Measurements from ENCODE around the gene RCOR1. TPM values are rescaled to one million over a fixed set of nuclear protein-coding genes. Genes with fewer than 3 reads are reported as not detected.
A peak's percentile ranks its signal among the peaks of the same experiment; 100 is the strongest.

Gene RCOR1
- total RNA-seq, 1 donor from 2014 or later, result 25.2 TPM

DNA sequence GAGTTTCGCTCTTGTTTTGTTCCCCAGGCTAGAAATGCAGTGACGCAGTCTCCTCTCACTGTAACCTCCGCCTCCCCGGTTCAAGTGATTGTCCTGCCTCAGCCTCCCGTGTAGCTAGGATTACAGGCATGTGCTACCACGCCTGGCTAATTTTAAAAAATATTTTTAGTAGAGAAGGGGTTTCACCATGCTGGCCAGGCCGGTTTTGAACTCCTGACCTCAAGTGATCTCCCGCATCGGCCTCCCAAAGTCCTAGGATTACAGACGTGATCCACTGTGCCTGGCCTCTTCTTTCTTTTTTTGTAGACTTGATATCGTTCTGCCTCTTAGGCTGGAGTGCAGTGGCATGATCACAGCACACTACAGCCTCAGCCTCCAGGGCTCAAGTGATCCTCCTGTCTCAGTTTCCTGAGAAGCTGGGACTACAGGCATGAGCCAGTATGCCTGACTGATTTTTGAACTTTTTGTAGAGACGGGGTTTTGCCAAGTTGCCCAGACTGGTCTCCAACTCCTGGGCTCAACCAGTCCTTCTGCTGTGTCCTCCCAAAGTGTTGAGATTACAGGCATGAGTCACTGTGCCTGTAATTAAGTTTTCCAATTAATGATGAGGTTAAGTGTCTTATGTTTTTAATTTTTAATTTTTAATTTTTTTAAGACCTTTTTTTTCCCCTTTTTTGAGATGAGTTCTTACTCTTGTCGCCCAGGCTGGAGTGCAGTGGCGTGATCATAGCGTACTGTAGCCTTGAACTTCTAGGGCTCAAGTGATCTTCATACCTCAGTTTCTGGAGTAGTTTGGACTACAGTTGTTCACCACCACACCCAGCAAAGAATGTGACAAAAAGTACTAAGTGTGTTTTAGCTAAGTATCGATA lies 10.2 kb downstream of the RCOR1 start:
- TF ChIP-seq, protein P1, sequence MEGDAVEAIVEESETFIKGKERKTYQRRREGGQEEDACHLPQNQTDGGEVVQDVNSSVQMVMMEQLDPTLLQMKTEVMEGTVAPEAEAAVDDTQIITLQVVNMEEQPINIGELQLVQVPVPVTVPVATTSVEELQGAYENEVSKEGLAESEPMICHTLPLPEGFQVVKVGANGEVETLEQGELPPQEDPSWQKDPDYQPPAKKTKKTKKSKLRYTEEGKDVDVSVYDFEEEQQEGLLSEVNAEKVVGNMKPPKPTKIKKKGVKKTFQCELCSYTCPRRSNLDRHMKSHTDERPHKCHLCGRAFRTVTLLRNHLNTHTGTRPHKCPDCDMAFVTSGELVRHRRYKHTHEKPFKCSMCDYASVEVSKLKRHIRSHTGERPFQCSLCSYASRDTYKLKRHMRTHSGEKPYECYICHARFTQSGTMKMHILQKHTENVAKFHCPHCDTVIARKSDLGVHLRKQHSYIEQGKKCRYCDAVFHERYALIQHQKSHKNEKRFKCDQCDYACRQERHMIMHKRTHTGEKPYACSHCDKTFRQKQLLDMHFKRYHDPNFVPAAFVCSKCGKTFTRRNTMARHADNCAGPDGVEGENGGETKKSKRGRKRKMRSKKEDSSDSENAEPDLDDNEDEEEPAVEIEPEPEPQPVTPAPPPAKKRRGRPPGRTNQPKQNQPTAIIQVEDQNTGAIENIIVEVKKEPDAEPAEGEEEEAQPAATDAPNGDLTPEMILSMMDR (IDR thresholded peaks at IDR 0.05), result no peak
- Mint-ChIP-seq H3K4me3 (ENCODE audit: unreplicated experiment) (no peak overlapping the region), H3K36me3 (ENCODE audit: low read depth) (peaks cover 1% of the 10 kb centered on the region), H3K4me1 (ENCODE audit: low read depth) (peaks cover 33% of the 10 kb centered on the region), H3K27me3 (ENCODE audit: low read depth) (no peaks in the 10 kb centered on the region), H3K27ac (ENCODE audit: unreplicated experiment) (peak overlapping the region; percentile 57), H3K9me3 (ENCODE audit: low read depth) (no peaks in the 10 kb centered on the region)
- no peak for DNase-seq (ENCODE audit: low spot score)

DNA sequence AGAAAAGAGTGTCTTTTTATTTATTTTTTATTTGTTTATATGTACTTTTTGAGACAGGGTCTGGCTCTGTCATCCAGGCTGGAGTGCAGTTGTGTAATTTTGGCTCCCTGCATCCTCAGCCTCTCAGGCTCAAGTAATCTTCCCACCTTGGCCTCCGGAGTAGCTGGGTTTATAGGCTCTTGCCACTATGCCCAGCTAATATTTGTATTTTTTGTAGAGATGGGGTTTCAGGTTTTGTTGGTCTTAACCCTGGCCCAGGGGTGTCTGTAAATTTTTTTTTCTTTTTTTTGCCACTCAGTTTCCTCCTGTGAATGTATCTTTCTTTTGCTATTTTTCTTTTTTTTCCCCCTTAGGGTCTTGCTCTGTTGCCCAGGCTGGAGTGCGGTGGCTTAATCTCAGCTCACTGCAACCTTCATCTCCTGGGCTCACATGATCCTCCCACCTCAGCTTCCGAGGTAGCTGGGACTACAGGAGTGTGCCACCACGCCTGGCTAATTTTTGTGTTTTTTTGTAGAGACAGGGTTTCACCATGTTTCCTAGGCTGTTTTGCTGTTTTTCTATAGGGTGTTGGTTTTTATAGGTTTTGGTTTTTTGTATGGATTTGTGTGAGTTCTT lies 11.0 kb downstream of the RCOR1 start:
- no peaks in the 10 kb centered on the region for H3K27me3 Mint-ChIP-seq (ENCODE audit: low read depth)
- TF ChIP-seq, protein P1 (IDR thresholded peaks at IDR 0.05), result no peak
- no peaks in the 10 kb centered on the region for H3K9me3 Mint-ChIP-seq (ENCODE audit: low read depth)
- no peak overlapping the region for H3K4me3 Mint-ChIP-seq (ENCODE audit: unreplicated experiment)
- peaks cover 1% of the 10 kb centered on the region for H3K36me3 Mint-ChIP-seq (ENCODE audit: low read depth)
- H3K27ac Mint-ChIP-seq (ENCODE audit: unreplicated experiment), result peak overlapping the region; percentile 41
- peaks cover 33% of the 10 kb centered on the region for H3K4me1 Mint-ChIP-seq (ENCODE audit: low read depth)
- no peak for DNase-seq (ENCODE audit: low spot score)

DNA sequence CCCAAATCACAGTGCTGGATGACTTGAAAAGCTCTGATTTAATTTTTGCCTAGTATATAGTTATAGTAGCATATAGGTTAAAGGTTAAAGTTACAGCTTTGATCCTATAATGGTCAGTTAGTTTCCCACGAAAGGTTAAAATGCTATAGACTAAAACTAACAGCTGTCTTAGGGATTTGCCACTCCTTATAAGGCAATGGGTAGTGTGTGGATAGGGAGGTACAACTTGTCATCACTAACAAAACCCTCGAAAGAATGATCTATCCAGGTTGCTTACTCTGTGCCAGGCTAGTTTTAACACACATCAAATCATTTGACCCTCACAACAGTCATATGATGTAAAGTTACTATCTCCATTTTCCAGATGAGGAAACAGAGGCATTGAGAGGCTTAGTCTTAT lies 11.7 kb downstream of the RCOR1 start:
- no peak for DNase-seq (ENCODE audit: low spot score)
- Mint-ChIP-seq H3K9me3 (ENCODE audit: low read depth) (no peaks in the 10 kb centered on the region), H3K4me1 (ENCODE audit: low read depth) (peaks cover 33% of the 10 kb centered on the region), H3K4me3 (ENCODE audit: unreplicated experiment) (no peak overlapping the region), H3K27ac (ENCODE audit: unreplicated experiment) (no peak overlapping the region), H3K27me3 (ENCODE audit: low read depth) (no peaks in the 10 kb centered on the region), H3K36me3 (ENCODE audit: low read depth) (peaks cover 1% of the 10 kb centered on the region)
- TF ChIP-seq, protein P1 (IDR thresholded peaks at IDR 0.05), result no peak

DNA sequence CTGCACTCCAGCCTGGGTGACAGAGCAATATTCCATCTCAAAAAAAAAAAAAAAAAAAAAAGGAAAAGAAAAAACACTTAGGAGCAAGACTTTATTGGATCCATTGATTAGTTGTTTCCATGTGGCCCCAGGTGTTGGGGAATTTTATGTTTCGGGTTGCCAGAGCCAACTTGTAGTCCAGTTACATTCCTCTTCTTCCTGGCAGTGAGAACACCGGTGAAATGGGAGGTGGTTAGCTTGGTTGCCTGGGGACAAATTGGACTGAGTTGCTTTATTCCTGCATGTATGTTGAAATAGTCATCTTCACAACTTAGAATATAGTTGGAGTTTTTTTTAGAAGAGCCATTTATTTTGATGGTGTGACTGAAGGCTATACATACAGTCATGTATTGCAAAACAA lies 12.6 kb downstream of the RCOR1 start:
- Mint-ChIP-seq H3K4me1 (ENCODE audit: low read depth) (peaks cover 28% of the 10 kb centered on the region), H3K27ac (ENCODE audit: unreplicated experiment) (no peak overlapping the region)

DNA sequence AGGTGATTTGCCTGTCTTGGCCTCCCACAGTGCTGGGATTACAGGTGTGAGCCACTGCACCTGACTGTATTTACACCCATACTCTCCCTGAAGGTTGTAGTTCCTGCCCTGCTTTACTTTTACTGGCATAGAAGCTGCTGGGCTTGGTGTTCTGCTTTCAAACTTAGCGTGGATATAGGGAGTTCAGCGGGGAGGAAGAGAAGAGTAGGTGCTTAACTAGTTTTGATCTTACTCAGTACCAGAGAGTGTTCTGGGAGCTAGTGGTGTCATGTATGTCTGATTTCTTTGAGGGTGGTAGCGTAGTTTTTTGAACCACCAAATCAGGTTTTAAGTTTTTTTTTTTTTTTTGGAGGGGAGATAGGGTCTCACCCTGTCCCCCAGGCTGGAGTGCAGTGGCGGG lies 13.8 kb downstream of the RCOR1 start:
- Mint-ChIP-seq H3K27ac (ENCODE audit: unreplicated experiment) (no peak overlapping the region), H3K27me3 (ENCODE audit: low read depth) (no peaks in the 10 kb centered on the region), H3K9me3 (ENCODE audit: low read depth) (no peaks in the 10 kb centered on the region), H3K36me3 (ENCODE audit: low read depth) (peaks cover 1% of the 10 kb centered on the region), H3K4me1 (ENCODE audit: low read depth) (peaks cover 29% of the 10 kb centered on the region), H3K4me3 (ENCODE audit: unreplicated experiment) (no peak overlapping the region)
- TF ChIP-seq, protein P1 (IDR thresholded peaks at IDR 0.05), result no peak
- no peak for DNase-seq (ENCODE audit: low spot score)

More for the DNA sequence above, 12.6 kb downstream of the RCOR1 start:
- no peak overlapping the region for H3K4me3 Mint-ChIP-seq (ENCODE audit: unreplicated experiment)
- no peaks in the 10 kb centered on the region for H3K27me3 Mint-ChIP-seq (ENCODE audit: low read depth)
- peaks cover 1% of the 10 kb centered on the region for H3K36me3 Mint-ChIP-seq (ENCODE audit: low read depth)
- TF ChIP-seq, protein P1 (IDR thresholded peaks at IDR 0.05), result no peak
- no peak for DNase-seq (ENCODE audit: low spot score)
- no peaks in the 10 kb centered on the region for H3K9me3 Mint-ChIP-seq (ENCODE audit: low read depth)
